Kidney (tissue), 14 donors: Measurements from ENCODE around the gene CHFR. TPM values are rescaled to one million over a fixed set of nuclear protein-coding genes. Genes with fewer than 3 reads are reported as not detected.

Source experiments
- DNase-seq, 5 donors: peaks; one replicate each; pipeline ENCODE4 v3.0.0-alpha.2; 2013 to 2020
- FAIRE-seq: peaks from 2 replicates; lab custom pipeline; 2012; peaks lifted over from hg19 to GRCh38; lab: Jason Lieb, UNC
- H3K27ac ChIP-seq, 2 donors: one replicate each; pipeline ENCODE4 v1.7.0; 2013; ENCODE audit warnings: low read depth in 2 of 2, low read length in 2 of 2, inconsistent platforms in 1 of 2
- H3K27me3 ChIP-seq: one replicate; pipeline ENCODE4 v1.7.1; 2013; ENCODE audit warnings: low read length, inconsistent platforms; ENCODE audit not compliant: control insufficient read depth, insufficient read depth
- H3K36me3 ChIP-seq, 3 donors: one replicate each; pipeline versions ENCODE4 v1.7.0 to v1.7.1; 2013; ENCODE audit warnings: low read length in 3 of 3, control low read depth in 1 of 3, inconsistent platforms in 1 of 3; ENCODE audit not compliant: insufficient read depth in 3 of 3, control insufficient read depth in 2 of 3
- H3K4me1 ChIP-seq, 3 donors: one replicate each; pipeline versions ENCODE4 v1.7.0 to v1.7.1; 2013; ENCODE audit warnings: low read length in 3 of 3, inconsistent platforms in 1 of 3, low read depth in 1 of 3; ENCODE audit not compliant: control insufficient read depth in 2 of 3, insufficient read depth in 2 of 3
- H3K4me3 ChIP-seq, 3 donors: one replicate each; pipeline versions ENCODE4 v1.7.0 to v1.8.1; 2013; ENCODE audit warnings: low read length in 3 of 3, control low read depth in 1 of 3, inconsistent platforms in 1 of 3
- H3K9ac ChIP-seq, 3 donors: one replicate each; pipeline versions ENCODE4 v1.7.0 to v1.7.1; 2013; ENCODE audit warnings: low read length in 3 of 3, control low read depth in 1 of 3, inconsistent platforms in 1 of 3
- H3K9me3 ChIP-seq, 3 donors: one replicate each; pipeline versions ENCODE4 v1.7.0 to v1.7.1; 2013; ENCODE audit warnings: low read length in 3 of 3, control low read depth in 1 of 3, inconsistent platforms in 1 of 3; ENCODE audit not compliant: control insufficient read depth in 2 of 3, insufficient read depth in 1 of 3
- CTCF ChIP-seq: IDR thresholded peaks from 3 replicates; pipeline ENCODE4 v1.5.1; 2012; ENCODE audit warnings: mild to moderate bottlenecking, moderate library complexity, borderline replicate concordance; ENCODE audit not compliant: insufficient read depth; ENCODE audit errors: extremely low read depth
- intact Hi-C: fragments of 100-400 bp; cut with DNase I; formaldehyde crosslinking; loops from one replicate; pipeline ENCODE4 v1.11.1; 2022
- polyA plus RNA-seq: library from polyadenylated mRNA; stranded (reverse); fragments of 350-450 nt; fragmentation: Illumina TruSeq; extraction: RNeasy Lipid Tissue Mini Kit (QIAGEN cat#74804); gene quantifications from one replicate; pipeline ENCODE4 v1.2.3, GENCODE V29; 2014; ENCODE audit warnings: low read depth, low replicate concordance; ENCODE audit not compliant: insufficient read depth
- total RNA-seq: library from RNA; stranded (reverse); fragmentation: NEBNext Ultra II Directional; extraction: Animal tissue kit (Norgen Biotek cat#: 25700); gene quantifications from one replicate; pipeline ENCODE4 v1.2.1, GENCODE V29; 2021
- donor health status: control.
- donor health status: control.
- donor health status: control.
- donor health status: control.
- donor health status: control.
- donor health status: DM: yes; HTN: yes; CAD: no.
- donor health status: Normal renal cell carcinoma (clear cell type).

The CHFR gene
- total and polyA plus RNA-seq, 2 donors from 2014 or later, result 8.3 to 37.3 TPM

- H3K36me3 ChIP-seq, result peaks cover 0 to 38% (median 31%) of the 10 kb centered on the region in 3 donors
- no peak overlapping the region for H3K27ac ChIP-seq
- intact Hi-C loops, result no loop called here
- no peak for FAIRE-seq
- DNase-seq, result no peak
- no peaks in the 10 kb centered on the region for H3K4me1 ChIP-seq
- H3K27me3 ChIP-seq, result no peaks in the 10 kb centered on the region
- no peak overlapping the region for H3K4me3 ChIP-seq
- H3K9me3 ChIP-seq, result no peaks in the 10 kb centered on the region
- H3K9ac ChIP-seq, result no peak overlapping the region
- TF ChIP-seq CTCF, result no peak
These were observed 44.9 kb downstream of the CHFR start for GRCh38 chr12:132842449-132843045.

- no peak for FAIRE-seq
- intact Hi-C loops, result no loop called here
- no peaks in the 10 kb centered on the region for H3K27me3 ChIP-seq
- H3K4me1 ChIP-seq, result no peaks in the 10 kb centered on the region
- no peak overlapping the region for H3K27ac ChIP-seq
- no peak overlapping the region for H3K9ac ChIP-seq
- no peaks in the 10 kb centered on the region for H3K9me3 ChIP-seq
- no peak overlapping the region for H3K4me3 ChIP-seq
- H3K36me3 ChIP-seq, result peaks cover 0 to 29% (median 23%) of the 10 kb centered on the region in 3 donors
- no peak for DNase-seq
- TF ChIP-seq CTCF, result no peak
These were observed 46.3 kb downstream of the CHFR start for GRCh38 chr12:132841151-132841550.

- intact Hi-C loops, result no loop called here
- H3K9ac ChIP-seq, result no peak overlapping the region
- no peak overlapping the region for H3K4me3 ChIP-seq
- no peaks in the 10 kb centered on the region for H3K4me1 ChIP-seq
- peaks cover 0 to 25% (median 20%) of the 10 kb centered on the region in 3 donors for H3K36me3 ChIP-seq
- no peaks in the 10 kb centered on the region for H3K9me3 ChIP-seq
- no peaks in the 10 kb centered on the region for H3K27me3 ChIP-seq
- no peak for TF ChIP-seq CTCF
- DNase-seq (no peak), FAIRE-seq (no peak)
- no peak overlapping the region for H3K27ac ChIP-seq
These were observed 46.9 kb downstream of the CHFR start for GRCh38 chr12:132840536-132840935.
